GM23338 (cell line): ENCODE measurements around the gene CDC26. TPM values are rescaled to one million over a fixed set of nuclear protein-coding genes. Genes with fewer than 3 reads are reported as not detected.

ENCODE experiments used
- ATAC-seq: fragments of 200-7000 bp; cut with Tn5 transposase; 3 replicates; pipeline ENCODE4 v1.9.1; 2020
- DNase-seq: peaks from one replicate; pipeline ENCODE4 v3.0.0-alpha.2; 2015; ENCODE audit warnings: low spot score
- H2AFZ ChIP-seq: fragments of 200-600 bp; sonication (generic); 2 replicates; pipeline ENCODE4 v1.8.0; 2016; ENCODE audit warnings: antibody characterized with exemption, mild to moderate bottlenecking, moderate library complexity
- H3F3A ChIP-seq: fragments of 200-600 bp; sonication (generic); replicated peaks from 2 replicates; pipeline ENCODE4 v1.8.0; 2017; ENCODE audit warnings: antibody characterized with exemption, mixed run types, low read depth
- H3K27ac ChIP-seq: fragments of 200-600 bp; sonication (generic); 2 replicates; pipeline ENCODE4 v1.6.1; 2016; ENCODE audit warnings: low read depth
- H3K27me3 ChIP-seq: fragments of 200-600 bp; sonication (generic); 2 replicates; pipeline ENCODE4 v1.8.0; 2016; ENCODE audit warnings: mild to moderate bottlenecking, mixed run types, moderate library complexity; ENCODE audit not compliant: insufficient read depth
- H3K36me3 ChIP-seq: fragments of 200-600 bp; sonication (generic); 2 replicates; pipeline ENCODE4 v1.8.0; 2016; ENCODE audit warnings: mild to moderate bottlenecking; ENCODE audit not compliant: insufficient read depth
- H3K4me1 ChIP-seq: fragments of 200-600 bp; sonication (generic); 2 replicates; pipeline ENCODE4 v1.8.0; 2016; ENCODE audit warnings: mild to moderate bottlenecking, moderate library complexity; ENCODE audit not compliant: insufficient read depth
- H3K4me2 ChIP-seq: fragments of 200-600 bp; sonication (generic); 2 replicates; pipeline ENCODE4 v1.7.1; 2017; ENCODE audit warnings: mixed run types
- H3K4me3 ChIP-seq: fragments of 200-600 bp; sonication (generic); 2 replicates; pipeline ENCODE4 v1.6.1; 2016; ENCODE audit warnings: mixed run types
- H3K79me2 ChIP-seq: fragments of 200-600 bp; sonication (generic); replicated peaks from 2 replicates; pipeline ENCODE4 v1.8.0; 2017; ENCODE audit warnings: mild to moderate bottlenecking; ENCODE audit not compliant: insufficient read depth
- H3K9me2 ChIP-seq: fragments of 200-600 bp; sonication (generic); 2 replicates; pipeline ENCODE4 v1.8.0; 2017; ENCODE audit not compliant: insufficient read depth
- H4K20me1 ChIP-seq: fragments of 200-600 bp; sonication (generic); replicated peaks from 2 replicates; pipeline ENCODE4 v1.8.0; 2017; ENCODE audit warnings: mild to moderate bottlenecking; ENCODE audit not compliant: insufficient read depth
- H3K27ac Mint-ChIP-seq: 2 replicates; pipeline ENCODE4 v1.8.0; 2020; ENCODE audit warnings: inconsistent platforms, mild to moderate bottlenecking, moderate library complexity, mixed read lengths
- H3K27me3 Mint-ChIP-seq: 3 replicates; pipeline ENCODE4 v1.8.0; 2022; ENCODE audit warnings: low read depth, mild to moderate bottlenecking, moderate library complexity, mixed read lengths, inconsistent platforms; ENCODE audit not compliant: insufficient read depth, poor library complexity
- H3K36me3 Mint-ChIP-seq: 3 replicates; pipeline ENCODE4 v1.8.0; 2021; ENCODE audit warnings: low read depth, mild to moderate bottlenecking, inconsistent platforms, moderate library complexity, mixed read lengths
- H3K4me1 Mint-ChIP-seq: 3 replicates; pipeline ENCODE4 v1.8.0; 2020; ENCODE audit warnings: mild to moderate bottlenecking, inconsistent platforms, mixed read lengths
- H3K4me3 Mint-ChIP-seq: 3 replicates; pipeline ENCODE4 v1.8.0; 2021; ENCODE audit warnings: moderate library complexity, mild to moderate bottlenecking, inconsistent platforms, mixed read lengths
- H3K9me3 Mint-ChIP-seq: 3 replicates; pipeline ENCODE4 v1.8.0; 2020; ENCODE audit warnings: moderate library complexity, mild to moderate bottlenecking, inconsistent platforms, mixed read lengths
- CREB1 ChIP-seq: fragments of 250-450 bp; sonication (Bioruptor Pico); IDR thresholded peaks from 2 replicates; pipeline ENCODE4 v1.5.0; 2020; ENCODE audit warnings: low read depth, mild to moderate bottlenecking, moderate library complexity
- CTCF ChIP-seq, 2 experiments: fragments of 200-600 bp in 1 of 2; sonication (generic) in 1 of 2; conservative IDR thresholded peaks; 2 replicates each; pipeline versions ENCODE4 v1.5.1 to v1.6.1; 2016 to 2017; ENCODE audit warnings: antibody characterized with exemption in 2 of 2, low read depth in 2 of 2, mild to moderate bottlenecking in 2 of 2, moderate library complexity in 1 of 2
- EZH2 ChIP-seq: fragments of 200-600 bp; sonication (generic); IDR thresholded peaks from one replicate; pipeline ENCODE4 v1.8.0; 2017; ENCODE audit warnings: antibody characterized with exemption, mild to moderate bottlenecking, low read depth; ENCODE audit not compliant: unreplicated experiment
- EZH2phosphoT487 ChIP-seq: fragments of 200-600 bp; sonication (generic); IDR thresholded peaks from one replicate; pipeline ENCODE4 v1.8.1; 2018; ENCODE audit warnings: antibody characterized with exemption; ENCODE audit not compliant: unreplicated experiment
- JUNB ChIP-seq: IDR thresholded peaks from one replicate; pipeline ENCODE4 v1.6.1; 2016; ENCODE audit warnings: antibody characterized with exemption; ENCODE audit not compliant: unreplicated experiment
- NANOG ChIP-seq: IDR thresholded peaks from 2 replicates; pipeline ENCODE4 v1.6.1; 2016; ENCODE audit warnings: antibody characterized with exemption, borderline replicate concordance
- POLR2AphosphoS5 ChIP-seq: IDR thresholded peaks from 2 replicates; pipeline ENCODE4 v1.6.1; 2016; ENCODE audit warnings: antibody characterized with exemption, low read depth
- REST ChIP-seq: IDR thresholded peaks from one replicate; pipeline ENCODE4 v1.6.1; 2018; ENCODE audit warnings: antibody characterized with exemption; ENCODE audit not compliant: unreplicated experiment
- STAT1 ChIP-seq: IDR thresholded peaks from one replicate; pipeline ENCODE4 v1.6.1; 2016; ENCODE audit warnings: antibody characterized with exemption; ENCODE audit not compliant: unreplicated experiment
- ZNF114 ChIP-seq: fragments of 250-450 bp; sonication (Bioruptor Pico); IDR thresholded peaks from 2 replicates; pipeline ENCODE4 v1.5.0; 2020; ENCODE audit warnings: mild to moderate bottlenecking, moderate library complexity
- ZNF331 ChIP-seq: fragments of 250-450 bp; sonication (Bioruptor Pico); IDR thresholded peaks from 2 replicates; pipeline ENCODE4 v1.5.0; 2020; ENCODE audit warnings: low read depth, mild to moderate bottlenecking, moderate library complexity
- ZNF462 ChIP-seq: fragments of 250-450 bp; sonication (Bioruptor Pico); IDR thresholded peaks from 2 replicates; pipeline ENCODE4 v1.5.0; 2020; ENCODE audit warnings: mild to moderate bottlenecking, moderate library complexity
- polyA plus RNA-seq: library from polyadenylated mRNA; unstranded; fragments of >200 nt; fragmentation: Nextera tagmentation; extraction: Ambion mirVana; gene quantifications from 2 replicates; pipeline ENCODE4 v1.2.1, GENCODE V29; 2016
- total RNA-seq: library from RNA; depleted of rRNA; stranded (reverse); fragments of >200 nt; shearing (Covaris generic); gene quantifications from 2 replicates; pipeline ENCODE4 v1.2.3, GENCODE V29; 2014
- TF ChIP-seq, protein P1 (sequence below): IDR thresholded peaks from 2 replicates; pipeline ENCODE4 v1.6.1; 2016; ENCODE audit warnings: antibody characterized with exemption

Gene CDC26
- total and polyA plus RNA-seq, 2 experiments from 2014 or later, result 34.9 to 112 TPM

- Histone ChIP-seq H3K9me2 (no peaks in the 10 kb centered on the region), H3K36me3 (peaks cover 28% of the 10 kb centered on the region), H3F3A (no peaks in the 10 kb centered on the region), H3K4me2 (no peak overlapping the region), H4K20me1 (no peaks in the 10 kb centered on the region; the same call in 1 of the 2 replicates), H3K4me1 (no peaks in the 10 kb centered on the region), H3K4me3 (no peak overlapping the region), H3K27me3 (no peaks in the 10 kb centered on the region), H2AFZ (no peak overlapping the region), H3K27ac (no peak overlapping the region), H3K79me2 (no peaks in the 10 kb centered on the region)
- no peak overlapping the region for H3K27ac Mint-ChIP-seq
- peaks cover 29% of the 10 kb centered on the region for H3K36me3 Mint-ChIP-seq
- H3K9me3 Mint-ChIP-seq, result no peaks in the 10 kb centered on the region
- no peak overlapping the region for H3K4me3 Mint-ChIP-seq
- H3K27me3 Mint-ChIP-seq, result no peaks in the 10 kb centered on the region
- no peaks in the 10 kb centered on the region for H3K4me1 Mint-ChIP-seq
- no peak for ATAC-seq
- TF ChIP-seq ZNF331 (CRISPR knock-in tag) (no peak), ZNF114 (CRISPR knock-in tag) (no peak), JUNB (no peak), EZH2 (no peak), REST (no peak), STAT1 (no peak), NANOG (no peak), CTCF (conservative IDR thresholded peaks at IDR 0.05; ENCODE audit: low read depth in 2 of 2) (no peak), ZNF462 (CRISPR knock-in tag) (no peak), CREB1 (CRISPR knock-in tag) (no peak), POLR2AphosphoS5 (no peak), EZH2phosphoT487 (no peak)
- TF ChIP-seq, protein P1, sequence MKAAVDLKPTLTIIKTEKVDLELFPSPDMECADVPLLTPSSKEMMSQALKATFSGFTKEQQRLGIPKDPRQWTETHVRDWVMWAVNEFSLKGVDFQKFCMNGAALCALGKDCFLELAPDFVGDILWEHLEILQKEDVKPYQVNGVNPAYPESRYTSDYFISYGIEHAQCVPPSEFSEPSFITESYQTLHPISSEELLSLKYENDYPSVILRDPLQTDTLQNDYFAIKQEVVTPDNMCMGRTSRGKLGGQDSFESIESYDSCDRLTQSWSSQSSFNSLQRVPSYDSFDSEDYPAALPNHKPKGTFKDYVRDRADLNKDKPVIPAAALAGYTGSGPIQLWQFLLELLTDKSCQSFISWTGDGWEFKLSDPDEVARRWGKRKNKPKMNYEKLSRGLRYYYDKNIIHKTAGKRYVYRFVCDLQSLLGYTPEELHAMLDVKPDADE, result no peak
- DNase-seq, result no peak
Observed at GRCh38 chr9:113267911-113268566, 7.3 kb downstream of the CDC26 start.
